Adrenal gland (tissue), 5 donors: ENCODE results near the gene MYO9B.

ENCODE experiments used
- POLR2A ChIP-seq, 2 donors: fragments of 450-650 bp; IDR thresholded peaks; one replicate each; pipeline ENCODE4 v1.6.1; 2017; ENCODE audit warnings: antibody characterized with exemption in 2 of 2, mild to moderate bottlenecking in 2 of 2, moderate library complexity in 1 of 2
- TF ChIP-seq, protein P1 (sequence below), 6 experiments: fragments of 450-650 bp in 4 of 6; fragments of 200-600 bp in 2 of 6; sonication (generic) in 1 of 6; IDR thresholded peaks; 1 replicate in 5 of 6; 2 replicates in 1 of 6; pipeline versions ENCODE4 v1.5.1 to v1.8.0; 2016 to 2021; ENCODE audit warnings: antibody characterized with exemption in 6 of 6, mild to moderate bottlenecking in 2 of 6, moderate library complexity in 1 of 6
- donor health status: DM: no; HTN: no; CAD: no.

DNA sequence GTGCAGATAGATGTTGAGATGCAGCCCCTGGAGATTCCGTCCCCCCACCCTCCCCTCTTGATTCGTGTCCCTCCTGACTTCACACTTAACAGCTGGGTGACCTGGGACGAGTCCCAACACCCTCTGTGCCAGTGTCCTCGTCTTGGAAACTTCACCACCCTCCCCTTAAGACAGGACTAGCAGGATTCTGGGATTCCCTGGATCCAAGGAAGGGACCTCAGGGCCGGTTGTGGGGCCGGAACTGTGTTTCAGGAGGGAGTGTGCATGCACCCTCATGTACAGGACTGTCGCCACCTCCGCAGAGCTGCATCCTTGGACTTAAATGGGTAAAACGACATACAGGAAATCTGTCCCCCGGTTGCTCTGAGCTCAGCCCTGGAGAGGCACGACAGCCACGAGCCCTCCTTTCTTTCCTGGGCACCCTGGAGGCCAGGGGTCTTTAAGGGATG is 990 bp downstream of the MYO9B start:
- TF ChIP-seq POLR2A (IDR thresholded peaks at IDR 0.05) = no peak
- TF ChIP-seq, protein P1, sequence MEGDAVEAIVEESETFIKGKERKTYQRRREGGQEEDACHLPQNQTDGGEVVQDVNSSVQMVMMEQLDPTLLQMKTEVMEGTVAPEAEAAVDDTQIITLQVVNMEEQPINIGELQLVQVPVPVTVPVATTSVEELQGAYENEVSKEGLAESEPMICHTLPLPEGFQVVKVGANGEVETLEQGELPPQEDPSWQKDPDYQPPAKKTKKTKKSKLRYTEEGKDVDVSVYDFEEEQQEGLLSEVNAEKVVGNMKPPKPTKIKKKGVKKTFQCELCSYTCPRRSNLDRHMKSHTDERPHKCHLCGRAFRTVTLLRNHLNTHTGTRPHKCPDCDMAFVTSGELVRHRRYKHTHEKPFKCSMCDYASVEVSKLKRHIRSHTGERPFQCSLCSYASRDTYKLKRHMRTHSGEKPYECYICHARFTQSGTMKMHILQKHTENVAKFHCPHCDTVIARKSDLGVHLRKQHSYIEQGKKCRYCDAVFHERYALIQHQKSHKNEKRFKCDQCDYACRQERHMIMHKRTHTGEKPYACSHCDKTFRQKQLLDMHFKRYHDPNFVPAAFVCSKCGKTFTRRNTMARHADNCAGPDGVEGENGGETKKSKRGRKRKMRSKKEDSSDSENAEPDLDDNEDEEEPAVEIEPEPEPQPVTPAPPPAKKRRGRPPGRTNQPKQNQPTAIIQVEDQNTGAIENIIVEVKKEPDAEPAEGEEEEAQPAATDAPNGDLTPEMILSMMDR (IDR thresholded peaks at IDR 0.05) = no peak
